H9 (cell line): ENCODE data around the gene ZBTB25. TPM values are rescaled to one million over a fixed set of nuclear protein-coding genes. Genes with fewer than 3 reads are reported as not detected.

Experiments
- DNase-seq: peaks from one replicate; pipeline ENCODE4 v3.0.0-alpha.2; 2017
- H2AFZ ChIP-seq: one replicate; pipeline ENCODE4 v1.6.1; 2013; ENCODE audit warnings: mild to moderate bottlenecking, low read length, control low read depth, moderate library complexity
- H2AK5ac ChIP-seq: 2 replicates; pipeline ENCODE4 v1.6.1; 2013; ENCODE audit warnings: low read length, control low read depth, mixed read lengths; ENCODE audit not compliant: insufficient read length
- H2BK120ac ChIP-seq: one replicate; pipeline ENCODE4 v1.6.1; 2013; ENCODE audit warnings: low read depth, mild to moderate bottlenecking, low read length, control low read depth, inconsistent platforms; ENCODE audit not compliant: poor library complexity, severe bottlenecking
- H2BK12ac ChIP-seq: 2 replicates; pipeline ENCODE4 v1.6.1; 2013; ENCODE audit warnings: low read length, control low read depth, mixed read lengths, low read depth; ENCODE audit not compliant: insufficient read length
- H2BK15ac ChIP-seq: 2 replicates; pipeline ENCODE4 v1.6.1; 2013; ENCODE audit warnings: low read depth, low read length, control low read depth
- H2BK20ac ChIP-seq: one replicate; pipeline ENCODE4 v1.6.1; 2013; ENCODE audit warnings: low read depth, mild to moderate bottlenecking, low read length, control low read depth, inconsistent platforms; ENCODE audit not compliant: poor library complexity, severe bottlenecking
- H2BK5ac ChIP-seq: 2 replicates; pipeline ENCODE4 v1.6.1; 2013; ENCODE audit warnings: low read length, control low read depth, mixed read lengths; ENCODE audit not compliant: insufficient read length
- H3K14ac ChIP-seq: 2 replicates; pipeline ENCODE4 v1.6.1; 2013; ENCODE audit warnings: low read length, control low read depth; ENCODE audit not compliant: insufficient read depth
- H3K18ac ChIP-seq: 2 replicates; pipeline ENCODE4 v1.6.1; 2013; ENCODE audit warnings: low read depth, mild to moderate bottlenecking, mixed read lengths, low read length, control low read depth; ENCODE audit not compliant: insufficient read length
- H3K23ac ChIP-seq: 2 replicates; pipeline ENCODE4 v1.6.1; 2013; ENCODE audit warnings: low read length, control low read depth, mixed read lengths, low read depth; ENCODE audit not compliant: insufficient read length
- H3K23me2 ChIP-seq: 2 replicates; pipeline ENCODE4 v1.6.1; 2013; ENCODE audit warnings: low read depth, mild to moderate bottlenecking, mixed read lengths, low read length, control low read depth; ENCODE audit not compliant: insufficient read length, poor library complexity, severe bottlenecking
- H3K27ac ChIP-seq: 2 replicates; pipeline ENCODE4 v1.5.1; 2013; ENCODE audit warnings: low read length, control low read depth, mixed read lengths, low read depth; ENCODE audit not compliant: insufficient read length
- H3K27me3 ChIP-seq: 2 replicates; pipeline ENCODE4 v1.6.1; 2013; ENCODE audit warnings: low read length, control low read depth, inconsistent platforms; ENCODE audit not compliant: insufficient read depth
- H3K4ac ChIP-seq: 2 replicates; pipeline ENCODE4 v1.6.1; 2013; ENCODE audit warnings: low read depth, mild to moderate bottlenecking, control low read depth, inconsistent platforms, low read length, moderate library complexity
- H3K4me1 ChIP-seq: 2 replicates; pipeline ENCODE4 v1.6.1; 2013; ENCODE audit warnings: low read length, control low read depth, inconsistent platforms; ENCODE audit not compliant: insufficient read depth
- H3K4me2 ChIP-seq: 2 replicates; pipeline ENCODE4 v1.6.1; 2013; ENCODE audit warnings: low read length, control low read depth, mixed read lengths; ENCODE audit not compliant: insufficient read length, insufficient read depth
- H3K56ac ChIP-seq: 2 replicates; pipeline ENCODE4 v1.6.1; 2013; ENCODE audit warnings: low read depth, mild to moderate bottlenecking, mixed read lengths, low read length, control low read depth; ENCODE audit not compliant: insufficient read length
- H3K79me1 ChIP-seq: 2 replicates; pipeline ENCODE4 v1.6.1; 2013; ENCODE audit warnings: low read depth, mild to moderate bottlenecking, moderate library complexity, low read length, control low read depth, inconsistent platforms; ENCODE audit not compliant: insufficient read depth, poor library complexity, severe bottlenecking
- H3K79me2 ChIP-seq: 2 replicates; pipeline ENCODE4 v1.6.1; 2013; ENCODE audit warnings: low read length, control low read depth, inconsistent platforms; ENCODE audit not compliant: insufficient read depth
- H3K9ac ChIP-seq: 2 replicates; pipeline ENCODE4 v1.6.1; 2013; ENCODE audit warnings: low read length, control low read depth, mixed read lengths; ENCODE audit not compliant: insufficient read length; ENCODE audit errors: extremely low read depth
- H3K9me3 ChIP-seq: one replicate; pipeline ENCODE4 v1.6.1; 2013; ENCODE audit warnings: low read depth, low read length, inconsistent platforms; ENCODE audit not compliant: control insufficient read depth
- H3T11ph ChIP-seq: one replicate; pipeline ENCODE4 v1.6.1; 2013; ENCODE audit warnings: mild to moderate bottlenecking, low read length, control low read depth, inconsistent platforms
- H4K20me1 ChIP-seq: one replicate; pipeline ENCODE4 v1.6.1; 2013; ENCODE audit not compliant: control insufficient read depth, insufficient read length, insufficient read depth
- H4K5ac ChIP-seq: 2 replicates; pipeline ENCODE4 v1.6.1; 2013; ENCODE audit warnings: low read depth, mild to moderate bottlenecking, mixed read lengths, low read length, control low read depth; ENCODE audit not compliant: insufficient read length
- H4K8ac ChIP-seq: replicated peaks from 2 replicates; pipeline ENCODE4 v1.6.1; 2013; ENCODE audit warnings: low read length, control low read depth, mixed read lengths, low read depth; ENCODE audit not compliant: insufficient read length
- H4K91ac ChIP-seq: 2 replicates; pipeline ENCODE4 v1.6.1; 2013; ENCODE audit warnings: low read depth, mild to moderate bottlenecking, moderate library complexity, mixed read lengths, low read length, control low read depth; ENCODE audit not compliant: insufficient read length
- H3K27ac Mint-ChIP-seq, 3 experiments: 2 replicates in 2 of 3; 3 replicates in 1 of 3; pipeline ENCODE4 v1.8.0; 2020 to 2021; ENCODE audit warnings: mixed read lengths in 3 of 3, mild to moderate bottlenecking in 1 of 3, moderate library complexity in 1 of 3
- H3K27me3 Mint-ChIP-seq: 2 replicates; pipeline ENCODE4 v1.8.0; 2021; ENCODE audit warnings: low read depth, mild to moderate bottlenecking, moderate library complexity, mixed read lengths
- H3K36me3 Mint-ChIP-seq, 3 experiments: 2 replicates in 2 of 3; 3 replicates in 1 of 3; pipeline ENCODE4 v1.8.0; 2020 to 2021; ENCODE audit warnings: low read depth in 3 of 3, mixed read lengths in 3 of 3; ENCODE audit not compliant: insufficient read depth in 1 of 3
- H3K4me1 Mint-ChIP-seq, 2 experiments: 2 replicates each; pipeline ENCODE4 v1.8.0; 2020; ENCODE audit warnings: mixed read lengths in 2 of 2
- H3K4me3 Mint-ChIP-seq, 2 experiments: 2 replicates in 1 of 2; 3 replicates in 1 of 2; pipeline ENCODE4 v1.8.0; 2020 to 2021; ENCODE audit warnings: mild to moderate bottlenecking in 2 of 2, mixed read lengths in 2 of 2, moderate library complexity in 1 of 2
- H3K9me3 Mint-ChIP-seq, 2 experiments: 2 replicates in 1 of 2; 3 replicates in 1 of 2; pipeline ENCODE4 v1.8.0; 2020; ENCODE audit warnings: mild to moderate bottlenecking in 2 of 2, mixed read lengths in 2 of 2, moderate library complexity in 1 of 2
- CTCF ChIP-seq: fragments of 200-600 bp; sonication (generic); conservative IDR thresholded peaks from 3 replicates; pipeline ENCODE4 v1.8.0; 2021; ENCODE audit warnings: antibody characterized with exemption, mild to moderate bottlenecking
- WGBS: extraction: QIAGEN DNeasy Blood & Tissue Kit; methylation state at CpG from one replicate; pipeline ENCODE4 v1.1.7; 2013; ENCODE audit warnings: missing lambda C conversion rate, low lambda C conversion rate, mixed read lengths; ENCODE audit not compliant: insufficient read length; ENCODE audit errors: extremely low coverage; 5-methylcytosine and 5-hydroxymethylcytosine counted together
- total RNA-seq: library from RNA; stranded (reverse); gene quantifications from 2 replicates; pipeline ENCODE4 v1.2.1, GENCODE V29; 2021

The ZBTB25 gene
- total RNA-seq, 1 experiment from 2014 or later, result 8.2 TPM

- H3K23me2 ChIP-seq, result no peaks in the 10 kb centered on the region
- H3K56ac ChIP-seq, result no peak overlapping the region
- H3K4me2 ChIP-seq, result no peak overlapping the region
- Mint-ChIP-seq H3K27ac (peak overlapping the region; percentile 40 to 70 (median 55); a peak in 4 of 7 replicates), H3K36me3 (peaks cover 18 to 71% (median 41%) of the 10 kb centered on the region in 3 experiments; a peak in 6 of 7 replicates), H3K9me3 (no peaks in the 10 kb centered on the region), H3K4me3 (no peak overlapping the region; a peak in 1 of 5 replicates), H3K4me1 (peaks cover 15% of the 10 kb centered on the region in 2 experiments), H3K27me3 (no peaks in the 10 kb centered on the region)
- no peak overlapping the region for H3K27ac ChIP-seq
- H3K27me3 ChIP-seq, result no peaks in the 10 kb centered on the region
- no peak for DNase-seq
- no peak overlapping the region for H2BK120ac ChIP-seq
- H2AK5ac ChIP-seq, result no peak overlapping the region
- no peak overlapping the region for H2BK20ac ChIP-seq
- TF ChIP-seq CTCF, result no peak
- no peaks in the 10 kb centered on the region for H3K9me3 ChIP-seq
- no peak overlapping the region for H3K18ac ChIP-seq
- no peak overlapping the region for H2BK12ac ChIP-seq
- no peak overlapping the region for H3K23ac ChIP-seq
- H4K5ac ChIP-seq, result no peak overlapping the region
- no peaks in the 10 kb centered on the region for H4K20me1 ChIP-seq
- no peak overlapping the region for H2BK15ac ChIP-seq
- no peak overlapping the region for H4K91ac ChIP-seq
- no peaks in the 10 kb centered on the region for H3K4me1 ChIP-seq
- no peak overlapping the region for H3T11ph ChIP-seq
- no peak overlapping the region for H2BK5ac ChIP-seq
- H3K14ac ChIP-seq, result no peak overlapping the region
- no peak overlapping the region for H4K8ac ChIP-seq
- no CpG with 5 or more reads among the region's 7 CpGs for WGBS
- no peak overlapping the region for H3K4ac ChIP-seq
- no peaks in the 10 kb centered on the region for H3K79me1 ChIP-seq
- H3K79me2 ChIP-seq, result peaks cover 3% of the 10 kb centered on the region; the same call in 1 of the 2 replicates
- no peak overlapping the region for H2AFZ ChIP-seq
- H3K9ac ChIP-seq, result no peak overlapping the region
These were observed 94.3 kb downstream of the ZBTB25 start for GRCh38 chr14:64409126-64409920.
